ENCODE results near the gene ZNRD2. TPM values are rescaled to one million over a fixed set of nuclear protein-coding genes. Genes with fewer than 3 reads are reported as not detected.
A peak's percentile ranks its signal among the peaks of the same experiment; 100 is the strongest.

The ZNRD2 gene
- total RNA-seq, 1 experiment from 2014 or later = 66.8 TPM

GRCh38 chr11:65538915-65539743 lies 31.1 kb upstream of the ZNRD2 start:
- RAD21 ChIA-PET (ENCODE audit: low non-redundant PET in 1 of 2, low total read pairs in 2 of 2, uncharacterized antibody in 2 of 2, unreplicated experiment in 2 of 2) = interaction anchor here (0.6 to 3.3 kb wide), 6 partner anchors 13 to 124 kb away, joined by 3 to 32 read pairs (median 4); partner anchors contain the start of genes FAM89B (in 2 of the 2) and ZNRD2 (in 1 of the 2)
- Histone ChIP-seq H2AFZ (ENCODE audit: low read depth, low read length, poor library complexity, severe bottlenecking) (no peak overlapping the region), H3K9ac (ENCODE audit: low read length) (peak overlapping the region; percentile 82), H3K4me3 (replicated peaks in 1 of 2; ENCODE audit: low read depth in 1 of 2, low read length in 2 of 2) (peak overlapping the region; percentile 68 to 85), H3K36me3 (ENCODE audit: control insufficient read depth in 1 of 2, insufficient read depth in 2 of 2, low read length in 2 of 2) (peaks cover 3 to 4% of the 10 kb centered on the region in 2 experiments; a peak in 3 of 4 replicates), H3K9me2 (ENCODE audit: insufficient read depth) (no peaks in the 10 kb centered on the region), H3K9me3 (ENCODE audit: control insufficient read depth in 1 of 2, insufficient read depth in 1 of 2, low read depth in 1 of 2, low read length in 2 of 2) (no peaks in the 10 kb centered on the region), H3K27ac (ENCODE audit: low read depth, low read length) (peak overlapping the region; percentile 100), H3K4me1 (ENCODE audit: control insufficient read depth in 1 of 2, insufficient read depth in 2 of 2, low read length in 2 of 2) (peaks cover 13 to 39% of the 10 kb centered on the region in 2 experiments; a peak in 3 of 4 replicates), H4K20me1 (ENCODE audit: insufficient read depth) (no peaks in the 10 kb centered on the region), H3K27me3 (ENCODE audit: insufficient read depth, low read length) (no peaks in the 10 kb centered on the region), H3K79me2 (ENCODE audit: insufficient read depth, low read length) (peaks cover 24% of the 10 kb centered on the region), H3K4me2 (ENCODE audit: low read length) (peak overlapping the region; percentile 94)
- TF ChIP-seq EZH2phosphoT487 (IDR thresholded peaks at IDR 0.05; ENCODE audit: borderline replicate concordance) = no peak
- no peak for TF ChIP-seq REST (IDR thresholded peaks at IDR 0.05; ENCODE audit: low read depth)
- TF ChIP-seq SP1 (IDR thresholded peaks at IDR 0.05; ENCODE audit: low read depth) = no peak
- no peak for TF ChIP-seq POLR2AphosphoS5 (IDR thresholded peaks at IDR 0.05; ENCODE audit: low read depth, low read length)
- no peak for TF ChIP-seq EGR1 (IDR thresholded peaks at IDR 0.05; ENCODE audit: low read depth)
- no peak for TF ChIP-seq ZNF274 (IDR thresholded peaks at IDR 0.05; ENCODE audit: low read depth, low read length)
- TF ChIP-seq ZBTB33 (IDR thresholded peaks at IDR 0.05; ENCODE audit: extremely low read depth, insufficient replicate concordance, low read length) = no peak
- TF ChIP-seq ATF3 (IDR thresholded peaks at IDR 0.05) = no peak
- TF ChIP-seq, protein P1, sequence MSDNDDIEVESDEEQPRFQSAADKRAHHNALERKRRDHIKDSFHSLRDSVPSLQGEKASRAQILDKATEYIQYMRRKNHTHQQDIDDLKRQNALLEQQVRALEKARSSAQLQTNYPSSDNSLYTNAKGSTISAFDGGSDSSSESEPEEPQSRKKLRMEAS (IDR thresholded peaks at IDR 0.05) = no peak
- TF ChIP-seq CBX3 (IDR thresholded peaks at IDR 0.05; ENCODE audit: low read depth) = no peak
- no TSS peak for BruUV-seq (replicated peaks)
- DNase-seq (ENCODE audit: low read depth, low spot score) (no peak), ATAC-seq (peak; percentile 10)
- POLR2A ChIA-PET = interaction anchor here (1.2 to 2.8 kb wide), 8 partner anchors 14 to 63 kb away, joined by 3 to 16 read pairs (median 8); partner anchors contain the start of genes FAM89B, LTBP3, SCYL1 and ZNRD2
- intact Hi-C loops (cut with micrococcal nuclease) = no loop called here
- CTCF ChIA-PET = interaction anchor here (0.6 to 4.6 kb wide), 8 partner anchors 13 to 76 kb away, joined by 3 to 89 read pairs (median 10); partner anchors contain the start of genes EHBP1L1, FAM89B, PCNX3 and SCYL1
